ENCODE results near the gene RFT1. TPM values are rescaled to one million over a fixed set of nuclear protein-coding genes. Genes with fewer than 3 reads are reported as not detected.

Gene RFT1
- total and polyA plus RNA-seq, 2 of the 13 experiments (the other 11 are each of a cell fraction or from before 2014, with no cell fraction given) = 23.2 to 37.0 TPM

- TF ChIP-seq HNF1A (IDR thresholded peaks at IDR 0.05; ENCODE audit: low read depth) = no peak
- TF ChIP-seq HNF1A (CRISPR knock-in tag; IDR thresholded peaks at IDR 0.05; ENCODE audit: borderline replicate concordance) = no peak
- 0 out of 2 replicates have a peak, but pooled peaks have one; percentile 23 for TF ChIP-seq BCL3 (CRISPR knock-in tag; IDR thresholded peaks at IDR 0.05)
Measured at GRCh38 chr3:53073553-53074365, 56.5 kb downstream of the RFT1 start (continued).
